Fibroblast of skin of scalp (primary cell): ENCODE results near the gene M1AP.

ENCODE experiments used
- DNase-seq: peaks from one replicate; pipeline ENCODE4 v3.0.0-alpha.2; 2013

M1AP gene

DNA sequence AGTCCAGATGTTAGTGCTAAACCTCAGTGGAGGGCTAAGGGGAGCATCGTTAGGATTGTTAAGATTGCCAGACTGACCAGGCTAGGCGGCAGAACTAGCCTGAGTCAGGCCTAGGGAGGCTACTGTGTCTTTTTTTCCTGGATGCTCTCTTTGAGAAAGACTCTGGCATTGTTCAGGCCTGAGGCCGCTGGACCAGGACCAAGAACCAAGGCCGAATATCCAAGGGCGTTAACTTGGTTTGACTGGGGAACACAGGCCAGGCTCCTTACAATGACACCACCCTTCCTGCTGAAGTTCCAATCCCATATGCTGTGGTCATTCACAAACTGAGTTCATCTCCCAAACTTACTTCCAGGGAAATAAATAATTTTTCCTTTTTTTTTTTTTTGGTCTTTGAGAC is 107.8 kb downstream of the M1AP start:
- no peak for DNase-seq

DNA sequence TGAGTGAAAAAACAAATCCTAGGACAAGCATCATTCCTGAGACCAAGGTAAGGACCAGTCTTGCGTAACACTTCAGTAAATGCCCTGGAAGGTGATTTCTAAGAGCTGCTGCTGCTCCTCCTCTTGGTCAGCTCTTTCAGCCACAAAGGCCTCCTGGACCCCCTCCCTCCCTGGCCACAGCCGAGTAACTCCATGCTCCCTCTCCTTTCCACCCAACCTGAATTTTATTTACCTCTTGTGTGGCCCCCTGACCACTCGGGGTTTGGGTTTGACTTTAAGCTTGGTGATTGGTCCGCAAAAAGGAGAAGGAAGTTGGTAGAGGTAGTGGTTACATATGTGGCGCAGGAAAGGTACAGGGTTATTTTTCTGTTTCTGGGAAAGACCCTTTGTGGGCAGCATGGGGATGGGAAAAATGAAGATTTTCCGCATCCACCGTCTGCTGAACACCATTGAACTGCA is 109.2 kb downstream of the M1AP start:
- no peak for DNase-seq

DNA sequence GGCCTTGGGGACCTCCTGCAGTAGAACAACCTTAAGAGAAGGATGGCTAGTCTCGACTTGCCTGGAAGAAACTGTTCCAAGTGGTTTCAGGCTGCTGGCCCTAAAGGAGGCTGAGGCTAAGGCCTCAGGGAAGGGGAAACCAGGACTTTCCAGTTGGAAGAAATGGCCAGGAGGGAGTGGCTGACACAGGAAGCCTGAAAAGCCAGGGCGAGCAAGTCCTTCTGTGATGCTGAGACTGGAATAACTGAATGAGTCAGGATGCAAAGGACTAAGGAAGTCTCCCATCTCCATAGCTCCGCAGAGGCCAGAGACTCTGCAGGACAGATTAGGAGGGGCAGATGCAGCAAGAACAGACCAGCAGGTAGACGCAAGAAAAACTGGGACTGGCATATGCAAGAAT is 111.0 kb downstream of the M1AP start:
- DNase-seq = no peak

DNA sequence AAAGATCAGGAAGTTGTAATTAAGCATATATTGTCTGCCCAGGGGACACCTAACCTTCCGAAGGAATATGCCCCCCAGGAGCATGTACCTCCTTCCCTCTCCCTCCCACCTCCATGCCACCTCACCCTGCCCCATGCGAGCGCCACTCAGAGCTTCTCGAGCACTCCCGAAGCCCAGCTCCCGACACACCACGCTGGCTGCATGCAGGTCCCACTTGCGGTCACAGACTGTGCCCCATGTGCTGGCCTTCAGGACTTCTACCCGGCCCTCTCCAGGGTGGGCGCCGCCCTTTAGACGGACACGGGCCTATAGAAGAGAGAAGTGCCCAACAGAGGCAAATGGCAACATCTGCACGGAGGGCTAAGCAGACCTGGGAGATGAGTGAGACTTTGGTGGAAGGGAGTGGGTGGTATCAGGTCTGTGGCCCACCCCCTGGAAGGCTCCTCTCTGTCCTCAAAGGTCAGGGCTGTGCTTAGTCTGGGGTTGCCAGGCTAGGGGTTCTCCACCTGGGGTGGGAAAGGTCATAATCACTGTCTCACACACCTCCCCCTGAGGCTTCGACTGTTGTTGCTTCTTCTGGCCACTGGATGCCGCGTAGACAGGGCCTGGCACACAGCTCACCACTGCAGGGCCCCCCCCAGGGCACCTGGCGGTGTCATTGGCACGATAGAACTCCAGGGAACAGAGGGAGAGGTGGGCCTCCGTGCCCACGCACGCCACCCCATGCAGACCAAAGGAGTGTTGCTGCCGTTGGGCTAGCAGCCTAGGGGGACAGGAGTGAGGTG is 111.8 kb downstream of the M1AP start:
- no peak for DNase-seq

DNA sequence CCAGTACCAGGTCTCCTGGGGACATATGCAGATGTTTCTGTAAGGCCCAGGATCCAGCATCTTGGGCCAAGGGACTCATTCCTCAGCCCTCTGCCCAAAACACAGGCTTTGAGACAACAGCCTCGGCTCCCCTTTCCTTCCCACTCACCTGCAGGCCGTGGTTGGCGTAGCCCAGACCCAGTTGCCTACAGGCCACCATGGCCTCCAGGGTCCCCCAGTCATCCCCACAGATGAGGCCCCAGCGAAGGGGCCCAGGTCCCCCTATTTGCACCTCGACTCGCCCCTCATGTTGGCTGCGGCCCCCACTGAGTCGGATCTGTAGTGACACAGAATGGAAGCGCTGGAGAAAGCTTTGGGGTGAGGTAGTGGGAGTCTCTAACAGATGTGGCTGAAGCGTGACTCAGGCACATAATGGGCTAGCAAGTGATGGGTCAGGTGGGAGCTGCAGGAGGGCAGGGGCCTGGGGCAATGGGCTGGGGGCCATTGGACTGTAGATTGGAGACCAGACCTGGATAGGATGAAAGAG is 112.6 kb downstream of the M1AP start:
- no peak for DNase-seq

DNA sequence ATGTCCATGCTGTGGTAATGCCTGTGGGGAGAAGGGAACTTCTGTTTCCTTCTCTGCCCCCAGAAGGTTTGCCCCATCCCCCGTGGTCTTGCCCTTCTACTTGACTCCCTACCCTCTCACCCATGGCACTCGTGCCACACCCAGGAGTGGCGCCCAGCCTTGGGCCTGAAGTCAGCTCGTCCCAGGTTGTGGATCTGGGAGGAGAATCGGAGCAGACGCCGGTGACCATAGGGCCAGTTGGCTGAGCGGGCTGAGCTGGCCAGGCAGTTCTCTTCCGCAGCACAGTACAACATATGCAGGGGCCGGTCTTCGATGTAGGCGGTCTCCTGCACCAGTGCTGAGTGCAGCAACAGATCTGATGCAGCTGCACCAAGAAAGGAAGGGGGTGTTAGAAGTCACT is 113.7 kb downstream of the M1AP start:
- DNase-seq = no peak

DNA sequence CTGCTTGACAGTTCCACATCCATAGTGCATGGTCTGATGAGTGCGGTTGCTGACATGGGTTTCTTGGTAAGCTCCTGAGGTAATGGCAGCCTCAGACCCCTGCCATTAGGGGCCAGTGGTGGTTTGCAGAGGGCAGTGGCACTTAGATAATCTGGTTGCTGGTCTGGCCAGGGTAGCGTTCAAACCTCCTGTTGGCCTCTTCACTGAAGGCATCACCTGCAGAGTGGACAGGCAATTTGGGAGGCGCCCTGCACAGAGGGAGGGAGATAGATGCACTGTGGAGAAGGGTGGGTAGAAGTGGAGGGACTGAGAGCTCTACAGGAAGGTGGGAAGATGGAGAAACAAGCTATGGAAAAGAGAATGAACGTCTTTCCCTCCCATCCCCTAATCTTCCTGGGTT is 114.7 kb downstream of the M1AP start:
- DNase-seq = no peak

DNA sequence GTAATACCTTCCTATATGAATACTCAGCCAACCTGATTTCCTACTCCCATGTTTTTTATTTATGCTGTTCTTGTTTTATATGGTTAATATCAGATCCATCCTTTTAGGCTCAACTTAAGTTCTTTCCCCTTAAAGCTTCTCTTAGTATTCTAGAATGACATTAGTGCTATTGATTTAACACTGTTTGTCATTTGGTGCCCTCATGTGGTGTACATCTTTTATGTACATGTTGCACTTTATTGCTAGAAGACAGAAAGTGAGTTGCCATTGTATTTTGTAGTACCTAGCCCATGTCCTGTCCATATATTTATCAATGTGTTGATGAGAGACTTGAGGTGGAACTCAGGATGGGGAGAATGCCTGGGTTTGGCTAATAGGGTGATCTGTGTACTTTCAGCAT is 115.9 kb downstream of the M1AP start:
- DNase-seq = peak; percentile 64

DNA sequence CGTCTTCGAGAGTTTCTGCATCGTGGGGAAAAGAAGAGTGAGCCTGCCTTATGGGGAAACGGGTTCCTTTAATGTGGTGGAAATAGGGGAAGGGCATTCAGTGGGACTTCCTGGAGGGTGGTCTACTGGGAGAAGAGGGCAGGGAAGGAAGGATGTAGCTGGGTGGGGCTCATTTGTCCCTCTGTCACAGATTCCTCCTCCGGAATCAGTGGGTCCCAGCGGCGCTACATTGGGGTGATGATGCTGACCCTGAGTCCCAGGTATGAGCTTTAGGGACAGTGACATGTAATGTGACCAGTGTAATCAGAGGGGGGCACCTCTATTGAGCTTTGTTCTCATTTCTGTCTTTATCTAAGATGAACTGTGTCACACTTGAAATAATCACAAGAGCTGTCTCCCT is 116.5 kb downstream of the M1AP start:
- DNase-seq = no peak

DNA sequence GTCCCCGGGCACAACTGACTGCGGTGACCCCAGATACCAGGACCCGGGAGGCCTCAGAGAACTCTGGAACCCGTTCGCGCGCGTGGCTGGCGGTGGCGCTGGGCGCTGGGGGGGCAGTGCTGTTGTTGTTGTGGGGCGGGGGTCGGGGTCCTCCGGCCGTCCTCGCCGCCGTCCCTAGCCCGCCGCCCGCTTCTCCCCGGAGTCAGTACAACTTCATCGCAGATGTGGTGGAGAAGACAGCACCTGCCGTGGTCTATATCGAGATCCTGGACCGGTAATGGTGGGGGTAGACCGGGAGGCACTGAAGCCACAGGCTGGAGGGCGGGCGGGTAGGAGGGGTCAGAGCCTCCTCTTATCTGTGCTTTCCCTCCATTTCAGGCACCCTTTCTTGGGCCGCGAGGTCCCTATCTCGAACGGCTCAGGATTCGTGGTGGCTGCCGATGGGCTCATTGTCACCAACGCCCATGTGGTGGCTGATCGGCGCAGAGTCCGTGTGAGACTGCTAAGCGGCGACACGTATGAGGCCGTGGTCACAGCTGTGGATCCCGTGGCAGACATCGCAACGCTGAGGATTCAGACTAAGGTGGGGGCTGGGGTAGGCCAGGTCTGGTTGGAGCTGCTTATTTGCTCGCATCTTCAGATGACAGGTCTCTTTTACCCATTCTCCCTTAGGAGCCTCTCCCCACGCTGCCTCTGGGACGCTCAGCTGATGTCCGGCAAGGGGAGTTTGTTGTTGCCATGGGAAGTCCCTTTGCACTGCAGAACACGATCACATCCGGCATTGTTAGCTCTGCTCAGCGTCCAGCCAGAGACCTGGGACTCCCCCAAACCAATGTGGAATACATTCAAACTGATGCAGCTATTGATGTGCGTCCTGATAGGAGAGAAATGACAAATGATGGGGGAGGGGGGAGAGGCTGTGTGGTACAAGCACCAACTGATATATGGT is 117.6 kb downstream of the M1AP start:
- DNase-seq = no peak

DNA sequence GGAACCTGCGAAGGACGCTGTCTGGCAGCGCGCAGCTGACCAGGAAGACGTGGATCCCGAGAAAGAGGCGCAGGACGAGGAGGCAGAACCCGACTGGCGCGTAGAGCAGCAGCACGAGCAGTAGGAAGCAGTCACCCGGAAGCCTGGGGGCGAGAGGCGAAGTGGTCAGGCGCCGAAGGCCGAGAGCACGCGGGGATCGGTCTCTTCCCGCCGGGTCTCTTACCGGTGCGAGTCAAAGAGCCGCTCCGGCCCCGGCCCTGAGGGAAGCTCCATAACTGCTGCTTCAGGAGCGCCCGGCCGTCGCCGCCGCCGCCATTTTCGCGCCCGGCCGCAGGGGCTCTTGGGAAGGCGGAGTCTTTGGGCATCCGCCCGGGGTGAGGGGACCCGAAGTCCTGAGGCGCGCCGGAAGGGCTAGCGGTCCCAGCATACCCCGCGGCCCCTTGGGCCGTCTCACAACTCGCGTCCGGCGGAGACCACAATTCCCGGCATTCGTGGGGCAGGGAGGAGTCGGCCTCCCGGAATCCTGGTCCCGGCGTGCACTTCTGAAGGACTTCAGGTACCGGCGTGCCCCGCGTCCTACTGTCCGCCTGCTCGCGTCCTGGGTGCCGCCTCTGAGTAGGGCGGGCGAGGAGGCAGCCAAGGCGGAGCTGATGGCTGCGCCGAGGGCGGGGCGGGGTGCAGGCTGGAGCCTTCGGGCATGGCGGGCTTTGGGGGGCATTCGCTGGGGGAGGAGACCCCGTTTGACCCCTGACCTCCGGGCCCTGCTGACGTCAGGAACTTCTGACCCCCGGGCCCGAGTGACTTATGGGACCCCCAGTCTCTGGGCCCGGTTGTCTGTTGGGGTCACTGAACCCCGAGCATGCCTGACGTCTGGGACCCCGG is 118.5 kb downstream of the M1AP start, which contains the start of the genes AUP1 and HTRA2:
TSS of gene AUP1 (minus strand) at position 350 of the 882 bp plus-strand sequence. CDS start at position 273, 77 bp downstream.
TSS of gene HTRA2 (plus strand) at position 577 of the 882 bp plus-strand sequence. CDS start at position 651, 74 bp downstream.
- DNase-seq = peak; percentile 100

DNA sequence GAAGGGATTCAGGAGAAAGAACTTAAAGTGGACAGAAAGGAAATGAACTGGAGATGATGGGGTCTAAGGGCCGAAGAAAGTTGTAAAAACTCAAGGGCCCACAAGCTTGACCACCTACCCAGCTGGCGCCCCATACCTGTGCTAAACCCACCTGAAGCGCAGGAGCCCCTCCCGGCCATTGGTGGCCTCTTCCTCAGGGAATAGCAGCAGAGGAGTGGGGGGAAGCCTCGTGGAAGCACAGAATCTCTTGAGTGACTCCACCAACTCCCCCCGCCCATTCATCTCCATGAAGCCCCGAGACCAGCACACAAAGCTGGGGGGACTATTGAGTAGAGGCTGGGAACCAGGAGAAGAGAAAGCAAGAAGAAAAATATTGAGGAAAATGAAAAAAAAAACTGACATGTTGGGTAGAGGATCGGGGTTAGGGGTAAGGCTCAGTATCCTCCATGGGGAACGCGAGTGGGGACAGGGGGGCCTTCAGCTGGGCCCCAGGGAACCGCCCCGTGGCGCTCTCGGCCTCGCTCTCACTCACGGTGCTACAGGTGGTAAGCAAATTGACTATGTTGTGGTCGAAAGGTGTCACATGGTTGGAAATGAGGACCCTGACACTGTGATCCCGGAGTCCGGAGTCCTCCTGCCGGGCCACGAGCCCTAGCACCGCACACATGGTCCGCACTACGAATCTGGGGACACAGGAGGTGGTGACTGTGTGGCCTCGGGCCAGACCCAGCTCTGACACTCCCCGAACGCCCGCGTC is 119.4 kb downstream of the M1AP start:
- no peak for DNase-seq

DNA sequence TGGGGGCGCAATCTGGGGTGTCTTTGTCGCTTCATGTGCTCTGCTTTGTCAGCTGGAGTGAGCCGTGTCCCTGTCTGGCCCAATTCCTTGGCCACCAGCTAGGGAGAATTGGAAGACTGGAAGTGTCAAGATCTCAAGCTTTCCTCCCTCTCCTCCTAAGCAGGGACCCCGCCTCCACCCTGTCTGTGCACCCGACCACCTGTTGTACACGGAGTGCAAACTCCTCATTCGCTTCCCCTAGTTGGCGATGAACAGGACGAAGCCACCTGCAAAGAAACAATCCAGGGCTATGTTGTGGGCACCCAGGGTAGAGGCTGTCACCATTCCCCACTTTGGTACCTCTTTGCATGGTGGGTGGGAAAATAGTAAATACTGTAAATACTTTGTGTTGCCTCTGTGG is 120.4 kb downstream of the M1AP start:
- no peak for DNase-seq

DNA sequence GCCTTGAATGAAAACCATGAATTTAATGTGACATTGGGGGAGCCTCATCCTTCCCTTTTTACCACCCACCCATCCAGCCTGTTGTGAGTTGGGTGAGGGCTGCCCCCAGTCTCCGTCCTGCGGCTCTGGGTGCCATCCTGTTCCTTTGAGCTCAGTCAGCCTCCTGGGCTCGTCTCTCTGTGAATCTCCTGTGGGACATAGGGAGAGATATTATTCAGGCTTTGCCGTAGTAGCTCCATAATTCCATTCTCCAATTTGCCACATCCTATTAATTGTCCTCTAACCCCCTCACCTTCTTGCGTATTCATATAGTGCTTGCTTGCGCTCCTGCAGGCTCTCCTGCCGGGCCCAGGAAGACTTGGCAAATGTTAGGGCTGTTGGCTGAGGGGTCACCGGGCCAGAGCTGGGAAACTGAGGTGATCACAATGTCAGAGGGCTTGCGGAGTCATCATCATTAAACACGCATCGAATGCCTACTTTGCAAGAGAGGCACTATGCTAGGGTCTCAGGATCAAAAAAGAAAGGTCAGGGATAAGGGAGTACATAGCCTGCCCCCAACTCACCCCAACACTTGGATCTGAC is 121.4 kb downstream of the M1AP start:
- no peak for DNase-seq

DNA sequence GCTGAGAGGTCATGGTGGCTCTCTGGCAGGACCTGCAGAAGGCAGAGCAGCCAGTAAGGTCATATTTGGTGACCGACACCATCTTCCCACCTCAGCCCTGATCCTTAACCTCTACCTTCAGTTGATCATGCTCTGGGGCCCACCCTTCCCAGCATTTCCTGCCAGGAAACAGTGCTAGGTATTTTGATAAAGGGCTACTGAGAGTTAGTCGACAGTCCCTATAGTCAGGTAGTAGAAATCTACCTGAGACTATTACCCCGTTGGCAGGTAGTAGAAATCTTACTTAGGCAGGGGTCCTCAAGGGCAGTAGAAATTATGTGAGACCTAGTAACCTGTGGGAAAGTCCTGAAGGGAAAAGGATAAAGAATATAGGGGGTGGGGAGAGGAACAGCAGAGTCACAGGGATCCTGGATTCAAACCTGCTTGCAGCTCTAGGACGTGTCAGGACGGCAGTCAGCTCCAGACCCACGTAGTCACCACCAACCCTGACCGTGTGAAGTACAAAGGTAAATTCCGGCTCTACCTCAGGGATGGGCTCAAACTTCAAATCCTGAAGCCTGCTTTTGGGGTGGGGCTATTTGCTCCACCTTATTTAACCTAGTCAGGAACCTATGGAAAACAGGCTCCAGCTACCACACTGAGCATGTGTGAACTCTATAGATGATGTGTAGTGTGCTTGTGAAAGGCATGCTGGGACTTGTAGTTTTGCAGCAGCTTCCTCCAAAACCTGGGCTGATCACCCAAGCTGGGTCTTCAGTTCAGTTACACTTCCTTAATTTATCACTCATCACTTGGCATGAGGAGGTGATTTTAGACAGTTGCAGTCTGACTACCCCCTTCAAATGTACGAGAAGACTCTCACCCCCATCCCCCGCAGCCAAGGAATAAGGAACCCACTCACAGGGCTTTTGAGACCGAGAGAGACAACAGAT is 122.1 kb downstream of the M1AP start, which contains the start of gene DQX1:
TSS of gene DQX1 (minus strand) at position 515 of the 932 bp plus-strand sequence. CDS start at position 13, 502 bp downstream.
- DNase-seq = peak; percentile 48

DNA sequence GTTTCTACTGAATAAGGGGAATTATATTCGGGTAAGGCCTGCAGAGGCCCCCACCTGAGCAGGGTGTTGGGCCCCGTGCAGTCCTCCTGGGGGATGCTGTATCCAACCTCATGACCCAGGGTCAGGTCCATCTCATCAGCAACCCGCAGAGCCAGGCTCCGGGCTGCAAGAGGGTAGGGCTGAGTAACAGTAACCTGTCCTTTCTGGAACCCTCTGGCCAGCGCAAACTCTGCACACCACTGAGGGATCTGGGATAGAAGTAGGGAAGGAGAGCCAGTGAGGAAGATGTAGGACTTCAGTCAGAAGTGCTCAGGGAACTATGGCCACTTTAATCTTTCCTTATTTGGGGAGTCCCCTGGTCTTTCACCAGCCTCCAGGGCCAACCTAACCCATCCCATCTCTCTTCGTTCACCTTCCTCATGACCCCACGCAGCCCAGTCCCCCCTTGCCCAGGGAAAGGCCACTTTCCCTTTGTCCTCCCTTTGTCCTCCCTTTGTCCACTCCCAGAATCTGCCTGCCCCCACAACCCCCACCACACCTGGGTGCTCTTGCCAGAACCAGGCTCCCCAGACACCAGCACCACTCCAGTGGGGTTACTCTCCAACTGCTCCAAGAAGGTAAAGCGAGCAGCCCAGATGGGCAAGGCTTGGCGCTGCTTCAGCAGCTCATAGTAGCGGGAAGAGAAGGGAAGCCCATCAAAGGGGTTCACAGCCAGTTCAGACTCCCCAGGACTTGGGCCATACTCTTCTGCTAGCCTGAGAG is 123.0 kb downstream of the M1AP start:
- no peak for DNase-seq

DNA sequence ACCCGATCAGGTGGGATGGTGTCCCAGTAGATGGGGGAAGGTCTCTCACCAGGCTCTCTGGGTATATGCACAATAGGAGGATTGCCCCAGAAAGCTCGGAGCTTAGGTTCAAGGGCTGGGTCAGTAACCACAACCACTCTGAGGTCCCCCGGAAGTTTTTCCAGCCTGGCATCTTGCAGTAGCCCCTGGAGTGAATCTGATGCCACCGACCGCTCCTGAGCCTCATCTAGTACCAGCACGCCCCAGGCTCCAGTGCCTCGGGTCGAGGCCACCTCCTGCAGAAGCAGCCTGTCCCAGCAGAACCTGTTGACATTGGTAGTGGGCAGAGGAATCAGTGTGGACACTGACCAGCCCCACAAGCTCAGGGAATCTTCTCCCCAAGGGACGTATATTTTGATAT is 124.1 kb downstream of the M1AP start:
- no peak for DNase-seq

DNA sequence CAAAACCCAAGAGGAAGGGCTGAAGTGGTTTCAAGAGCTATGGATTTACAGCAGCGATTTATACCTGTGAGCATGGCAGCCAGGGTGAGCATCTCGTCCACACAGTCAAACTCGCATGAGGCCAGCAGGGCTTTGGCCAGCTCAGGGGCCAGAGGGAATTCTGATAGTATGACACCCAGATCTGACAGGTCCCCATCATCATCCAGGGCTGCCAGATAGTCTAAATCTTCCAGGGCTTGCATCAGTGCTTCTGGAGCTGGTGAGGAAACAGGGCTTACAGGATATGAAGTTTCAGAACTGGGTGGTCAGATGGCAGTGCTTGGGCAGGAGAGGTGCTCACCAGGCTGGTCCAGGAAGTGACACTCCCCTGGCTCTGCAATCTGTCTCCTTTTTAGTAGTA is 125.6 kb downstream of the M1AP start:
- DNase-seq = no peak

DNA sequence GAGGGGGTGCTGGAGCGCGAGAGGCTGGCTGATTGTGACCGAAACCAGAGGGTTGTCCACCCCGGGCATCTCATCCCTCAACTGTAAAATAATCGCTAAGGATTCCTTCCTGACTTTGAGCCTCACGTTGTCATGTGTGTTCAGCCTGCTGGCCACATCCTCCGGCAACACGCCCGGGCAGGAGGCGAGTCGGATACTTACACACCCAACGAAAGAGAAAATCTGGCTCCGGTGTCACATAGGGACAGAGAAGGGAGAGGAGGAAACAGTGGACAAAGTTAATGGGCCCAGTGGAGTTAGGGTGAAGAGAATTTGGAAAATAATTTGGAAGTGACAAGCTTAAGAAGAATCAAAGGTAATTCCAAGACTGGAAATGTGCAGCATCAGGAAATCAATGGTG is 131.5 kb downstream of the M1AP start:
- DNase-seq = no peak
